HG02884 (cell line): ENCODE data around the gene RPL13.
"Not testable (repeated sequence)": the region's sequence is repeated elsewhere in the genome, so short reads cannot be mapped to it uniquely, and the experiment has no call there.

Experiments used
- ATAC-seq: cut with Tn5 transposase; IDR thresholded peaks from one replicate; pipeline ENCODE4 v1.9.1; 2021; ENCODE audit warnings: mild to moderate bottlenecking, moderate library complexity; ENCODE audit not compliant: unreplicated experiment

The RPL13 gene

GRCh38 chr16:89576153-89577054, 15.9 kb downstream of the RPL13 start:
- no peak for ATAC-seq

GRCh38 chr16:89577055-89577759, 16.7 kb downstream of the RPL13 start:
- ATAC-seq = no peak

GRCh38 chr16:89579351-89579750, 18.9 kb downstream of the RPL13 start:
- ATAC-seq = no peak

GRCh38 chr16:89581045-89581695, 20.7 kb downstream of the RPL13 start:
- ATAC-seq = no peak

GRCh38 chr16:89581861-89582563, 21.5 kb downstream of the RPL13 start:
- ATAC-seq = no peak

GRCh38 chr16:89582614-89583196, 22.2 kb downstream of the RPL13 start:
- no peak for ATAC-seq

- ATAC-seq = no peak
Observed at GRCh38 chr16:89583197-89583894, 22.9 kb downstream of the RPL13 start.

GRCh38 chr16:89583895-89584644, 23.6 kb downstream of the RPL13 start:
- ATAC-seq = no peak

- no peak for ATAC-seq
Observed at GRCh38 chr16:89584768-89585549, 24.5 kb downstream of the RPL13 start.

- ATAC-seq = no peak
Observed at GRCh38 chr16:89586218-89586617, 25.7 kb downstream of the RPL13 start.

GRCh38 chr16:89586853-89587252, 26.4 kb downstream of the RPL13 start:
- no peak for ATAC-seq

GRCh38 chr16:89587676-89588075, 27.2 kb downstream of the RPL13 start:
- not testable (repeated sequence) for ATAC-seq

- no peak for ATAC-seq
Observed at GRCh38 chr16:89588413-89589109, 28.1 kb downstream of the RPL13 start.

- no peak for ATAC-seq
Observed at GRCh38 chr16:89589241-89589926, 28.9 kb downstream of the RPL13 start.

- ATAC-seq = no peak
Observed at GRCh38 chr16:89593841-89594240, 33.4 kb downstream of the RPL13 start.

GRCh38 chr16:89595330-89596060, 35.0 kb downstream of the RPL13 start:
- no peak for ATAC-seq
